ENCODE data around the gene RNF34. TPM values are rescaled to one million over a fixed set of nuclear protein-coding genes. Genes with fewer than 3 reads are reported as not detected.

Gene RNF34
- total and polyA plus RNA-seq, 2 of the 8 experiments (the other 6 are each of a cell fraction or from before 2014, with no cell fraction given), result 37.9 to 57.6 TPM

- POLR2A ChIA-PET (ENCODE audit: partially characterized antibody), result interaction anchor here (1.7 to 1.9 kb wide), 2 partner anchors 18 to 88 kb away, joined by 4 to 8 read pairs; no protein-coding TSS in a partner anchor
- Histone ChIP-seq H4K5ac (ENCODE audit: insufficient read length, low read depth, low read length) (no peak overlapping the region), H3K4me2 (ENCODE audit: insufficient read depth in 1 of 2, low read depth in 2 of 2, low read length in 2 of 2) (no peak overlapping the region), H4K91ac (replicated peaks; ENCODE audit: insufficient read length, low read length) (no peak overlapping the region), H2BK120ac (replicated peaks; ENCODE audit: low read depth, low read length) (no peak overlapping the region), H2AK5ac (ENCODE audit: low read depth, low read length) (no peak overlapping the region), H3K36me3 (ENCODE audit: control insufficient read depth in 2 of 4, insufficient read depth in 4 of 4, low read length in 3 of 4) (peaks cover 28 to 69% (median 53%) of the 10 kb centered on the region in 4 experiments), H3K27ac (ENCODE audit: low read depth, low read length) (no peak overlapping the region), H4K8ac (ENCODE audit: extremely low read depth, insufficient read depth, low read length) (no peak overlapping the region; the same call in 1 of the 2 replicates), H3K4me3 (ENCODE audit: extremely low read depth in 1 of 4, insufficient read depth in 2 of 4, low read depth in 3 of 4, low read length in 4 of 4) (no peak overlapping the region), H3K56ac (replicated peaks; ENCODE audit: insufficient read length, low read depth, low read length) (no peak overlapping the region), H2BK12ac (ENCODE audit: low read depth, low read length) (no peak overlapping the region), H3K23ac (ENCODE audit: insufficient read length) (no peak overlapping the region), H3K79me2 (ENCODE audit: control insufficient read depth in 1 of 2, insufficient read depth in 2 of 2, low read length in 2 of 2) (no peaks in the 10 kb centered on the region), H3K9ac (replicated peaks in 1 of 4; ENCODE audit: extremely low read depth in 1 of 4, low read depth in 3 of 4, low read length in 3 of 4) (no peak overlapping the region), H3K27me3 (replicated peaks in 1 of 4; ENCODE audit: control insufficient read depth in 3 of 4, extremely low read depth in 1 of 4, insufficient read depth in 3 of 4, low read length in 3 of 4) (no peaks in the 10 kb centered on the region), H3K79me1 (ENCODE audit: low read depth, low read length) (peaks cover 4% of the 10 kb centered on the region), H2BK5ac (ENCODE audit: low read depth, low read length) (no peak overlapping the region; the same call in 1 of the 2 replicates), H3K4me1 (replicated peaks in 1 of 4; ENCODE audit: control insufficient read depth in 3 of 4, insufficient read depth in 4 of 4, low read length in 3 of 4) (peaks cover 0 to 2% (median 0%) of the 10 kb centered on the region in 4 experiments; a peak in 4 of 7 replicates), H3K9me3 (ENCODE audit: insufficient read depth in 2 of 2, low read depth in 1 of 2, low read length in 1 of 2) (no peaks in the 10 kb centered on the region), H3K4ac (replicated peaks; ENCODE audit: insufficient read length, low read depth, low read length) (no peak overlapping the region), H3K23me2 (ENCODE audit: low read depth, low read length) (no peaks in the 10 kb centered on the region), H2AFZ (ENCODE audit: low read length) (no peak overlapping the region), H3K14ac (ENCODE audit: insufficient read length) (no peak overlapping the region), H2BK15ac (ENCODE audit: low read length) (no peak overlapping the region), H4K20me1 (replicated peaks in 1 of 2; ENCODE audit: control insufficient read depth in 1 of 2, insufficient read depth in 2 of 2, low read length in 2 of 2) (peaks cover 17 to 24% of the 10 kb centered on the region in 2 experiments), H3K18ac (ENCODE audit: extremely low read depth, low read length) (no peak overlapping the region), H2BK20ac (ENCODE audit: low read length) (no peak overlapping the region)
- TF ChIP-seq CTBP2 (IDR thresholded peaks at IDR 0.05; ENCODE audit: borderline replicate concordance, insufficient read depth, insufficient read length, low read length), result no peak
- no peak for TF ChIP-seq FOSL1 (IDR thresholded peaks at IDR 0.05; ENCODE audit: insufficient read depth, low read depth, low read length)
- TF ChIP-seq BRCA1 (IDR thresholded peaks at IDR 0.05; ENCODE audit: low read depth, low read length), result no peak
- TF ChIP-seq NANOG (IDR thresholded peaks at IDR 0.05; ENCODE audit: insufficient read depth, low read depth, low read length, poor library complexity, severe bottlenecking), result no peak
- no peak for TF ChIP-seq MAX (IDR thresholded peaks at IDR 0.05)
- no peak for TF ChIP-seq SAP30 (IDR thresholded peaks at IDR 0.05; ENCODE audit: insufficient read depth, insufficient replicate concordance, low read length)
- no peak for TF ChIP-seq ZNF274 (IDR thresholded peaks at IDR 0.05; ENCODE audit: borderline replicate concordance, extremely low read depth, low read length)
- TF ChIP-seq SRF (IDR thresholded peaks at IDR 0.05; ENCODE audit: low read depth, low read length), result no peak
- TF ChIP-seq JUN (IDR thresholded peaks at IDR 0.05; ENCODE audit: low read depth, low read length), result no peak
- no peak for TF ChIP-seq E2F6 (IDR thresholded peaks at IDR 0.05)
- 91% methylated on average over 15 of the region's 15 CpGs; no CpG with 5 or more reads in 1 of the 2 experiments for WGBS, 2 experiments (ENCODE audit: extremely low coverage in 1 of 2, insufficient coverage in 1 of 2, insufficient read length in 1 of 2, insufficient replicate concordance in 2 of 2, low coverage in 1 of 2, low lambda C conversion rate in 2 of 2, missing lambda C conversion rate in 1 of 2)
- no peak for FAIRE-seq
- CTCF ChIA-PET (ENCODE audit: partially characterized antibody), result interaction anchor here (0.6 to 7.0 kb wide), 9 partner anchors 10 to 250 kb away, joined by 3 to 129 read pairs (median 5); partner anchors contain the start of gene RNF34
- DNase-seq (ENCODE audit: low read depth in 1 of 2, low spot score in 2 of 2), result no peak
Measured at GRCh38 chr12:121440768-121441167, 40.9 kb downstream of the RNF34 start.
